ENCODE results near the gene GGT6.

GGT6 gene

DNA sequence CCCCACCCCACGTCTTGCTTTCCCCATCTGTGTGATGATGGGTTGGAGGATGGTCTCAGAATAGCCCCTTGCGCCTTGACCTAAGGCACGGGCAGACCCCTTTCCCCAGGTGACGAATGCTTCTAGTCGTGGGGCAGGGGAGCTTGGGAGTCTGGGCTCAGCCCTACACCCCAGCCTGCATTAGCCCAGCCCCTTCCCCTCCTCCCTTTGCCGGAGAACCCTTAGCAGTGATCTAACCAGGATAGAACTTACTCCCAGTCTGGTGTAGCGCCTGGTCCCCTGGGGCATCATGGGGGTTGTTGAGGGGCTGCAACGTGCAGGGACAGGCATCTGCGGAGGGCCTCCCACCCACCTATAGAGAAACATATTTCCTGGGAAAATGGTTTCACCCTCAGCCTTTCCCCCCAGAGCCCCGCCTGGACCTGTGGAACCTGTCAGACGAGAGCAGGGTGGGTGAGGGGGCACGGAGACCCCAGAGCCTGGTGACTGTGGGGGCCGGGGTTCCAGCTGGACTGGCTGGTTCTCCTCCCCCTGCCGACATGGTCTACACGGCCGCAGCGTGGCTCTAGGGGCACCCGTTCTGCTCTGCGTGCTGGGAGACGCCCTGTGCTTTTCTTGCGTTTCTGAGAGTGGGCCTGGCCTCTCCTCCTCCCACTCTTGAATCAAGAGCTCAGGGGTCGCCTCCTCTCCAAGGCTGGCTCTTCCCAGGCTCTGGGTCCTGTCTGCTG lies 28.7 kb upstream of the GGT6 start:
- Histone ChIP-seq H3K27ac (no peak overlapping the region), H3K4me3 (ENCODE audit: low read depth, low read length) (no peak overlapping the region), H3K27me3 (replicated peaks) (peaks cover 34% of the 10 kb centered on the region), H3K36me3 (replicated peaks) (no peaks in the 10 kb centered on the region)
- DNase-seq = no peak
- TF ChIP-seq, protein P1, sequence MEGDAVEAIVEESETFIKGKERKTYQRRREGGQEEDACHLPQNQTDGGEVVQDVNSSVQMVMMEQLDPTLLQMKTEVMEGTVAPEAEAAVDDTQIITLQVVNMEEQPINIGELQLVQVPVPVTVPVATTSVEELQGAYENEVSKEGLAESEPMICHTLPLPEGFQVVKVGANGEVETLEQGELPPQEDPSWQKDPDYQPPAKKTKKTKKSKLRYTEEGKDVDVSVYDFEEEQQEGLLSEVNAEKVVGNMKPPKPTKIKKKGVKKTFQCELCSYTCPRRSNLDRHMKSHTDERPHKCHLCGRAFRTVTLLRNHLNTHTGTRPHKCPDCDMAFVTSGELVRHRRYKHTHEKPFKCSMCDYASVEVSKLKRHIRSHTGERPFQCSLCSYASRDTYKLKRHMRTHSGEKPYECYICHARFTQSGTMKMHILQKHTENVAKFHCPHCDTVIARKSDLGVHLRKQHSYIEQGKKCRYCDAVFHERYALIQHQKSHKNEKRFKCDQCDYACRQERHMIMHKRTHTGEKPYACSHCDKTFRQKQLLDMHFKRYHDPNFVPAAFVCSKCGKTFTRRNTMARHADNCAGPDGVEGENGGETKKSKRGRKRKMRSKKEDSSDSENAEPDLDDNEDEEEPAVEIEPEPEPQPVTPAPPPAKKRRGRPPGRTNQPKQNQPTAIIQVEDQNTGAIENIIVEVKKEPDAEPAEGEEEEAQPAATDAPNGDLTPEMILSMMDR (IDR thresholded peaks at IDR 0.05; ENCODE audit: low read depth, low read length, missing control alignments) = no peak
- in situ Hi-C loops (cut with HindIII; ENCODE audit: low pct_ligation_motif_present, low sequenced_read_pairs) = no loop called here

DNA sequence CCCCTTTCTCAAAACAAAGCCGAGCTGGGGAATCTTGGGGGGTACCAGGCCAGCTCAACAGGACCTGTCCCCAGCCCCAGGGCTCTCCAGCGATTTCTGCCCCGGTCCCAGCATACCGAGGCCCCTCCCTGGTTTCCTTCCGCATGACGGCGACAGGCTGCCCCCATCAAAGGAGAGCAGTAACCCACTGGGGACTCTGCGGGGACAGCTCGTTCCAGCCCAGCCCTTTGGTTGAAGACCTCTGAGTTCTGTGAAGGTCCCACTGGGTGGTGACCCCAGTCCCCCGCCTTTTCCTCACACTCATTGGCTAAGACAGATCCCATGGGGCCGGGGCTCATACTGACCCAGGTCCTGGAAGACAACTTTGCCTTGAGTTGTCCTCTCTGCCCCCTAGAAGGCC lies 28.0 kb upstream of the GGT6 start:
- TF ChIP-seq, protein P1 (IDR thresholded peaks at IDR 0.05; ENCODE audit: low read depth, low read length, missing control alignments) = no peak
- DNase-seq = no peak
- Histone ChIP-seq H3K27me3 (replicated peaks) (peaks cover 41% of the 10 kb centered on the region), H3K27ac (no peak overlapping the region), H3K36me3 (replicated peaks) (no peaks in the 10 kb centered on the region), H3K4me3 (ENCODE audit: low read depth, low read length) (no peak overlapping the region)
- in situ Hi-C loops (cut with HindIII; ENCODE audit: low pct_ligation_motif_present, low sequenced_read_pairs) = no loop called here

DNA sequence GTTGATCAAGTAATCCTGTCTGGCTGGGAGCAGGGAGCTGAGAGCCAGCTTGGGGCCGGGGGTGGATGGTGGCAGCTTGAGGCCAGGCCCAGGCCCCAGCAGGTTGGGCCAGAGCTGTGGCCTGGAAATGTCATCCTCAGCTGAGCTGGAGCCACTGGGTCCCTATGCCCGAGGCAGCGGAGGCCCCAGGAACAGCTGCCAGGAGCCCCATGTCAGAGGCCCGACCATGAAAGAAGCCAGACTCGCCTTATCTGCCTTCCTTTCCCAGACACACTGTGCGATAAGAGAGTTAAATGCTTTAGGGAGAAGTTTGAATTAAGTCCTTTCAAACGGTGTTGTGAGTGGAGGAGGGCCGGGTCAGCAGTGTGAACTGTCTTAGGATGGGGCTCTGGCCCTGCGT lies 27.4 kb upstream of the GGT6 start:
- no peaks in the 10 kb centered on the region for H3K36me3 ChIP-seq (replicated peaks)
- TF ChIP-seq, protein P1 (IDR thresholded peaks at IDR 0.05; ENCODE audit: low read depth, low read length, missing control alignments) = no peak
- H3K27me3 ChIP-seq (replicated peaks) = peaks cover 47% of the 10 kb centered on the region
- H3K27ac ChIP-seq = no peak overlapping the region
- H3K4me3 ChIP-seq (ENCODE audit: low read depth, low read length) = no peak overlapping the region
- DNase-seq = no peak
- in situ Hi-C loops (cut with HindIII; ENCODE audit: low pct_ligation_motif_present, low sequenced_read_pairs) = no loop called here

DNA sequence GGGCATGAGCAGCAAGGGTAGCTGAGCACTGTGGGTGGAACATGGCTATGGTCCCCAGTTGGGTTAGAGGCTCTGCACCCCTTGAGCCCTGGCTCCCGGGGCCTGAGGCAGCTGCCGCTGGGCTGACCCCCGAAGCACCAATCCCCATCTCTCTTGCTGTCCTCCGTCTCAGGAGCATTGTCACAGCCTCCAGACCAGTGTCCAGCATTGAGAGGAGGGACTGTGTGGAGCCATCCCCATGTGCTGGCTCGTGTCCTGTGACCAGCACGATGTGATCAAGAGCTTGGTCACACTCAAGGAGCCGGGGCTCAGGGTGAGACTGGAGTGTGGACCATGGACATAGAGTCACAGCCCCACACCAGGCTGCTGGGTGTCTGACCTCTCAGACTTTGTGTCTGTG lies 26.8 kb upstream of the GGT6 start:
- Histone ChIP-seq H3K27ac (no peak overlapping the region), H3K27me3 (replicated peaks) (peaks cover 51% of the 10 kb centered on the region), H3K4me3 (ENCODE audit: low read depth, low read length) (no peak overlapping the region), H3K36me3 (replicated peaks) (no peaks in the 10 kb centered on the region)
- TF ChIP-seq, protein P1 (IDR thresholded peaks at IDR 0.05; ENCODE audit: low read depth, low read length, missing control alignments) = no peak
- in situ Hi-C loops (cut with HindIII; ENCODE audit: low pct_ligation_motif_present, low sequenced_read_pairs) = no loop called here
- DNase-seq = no peak

DNA sequence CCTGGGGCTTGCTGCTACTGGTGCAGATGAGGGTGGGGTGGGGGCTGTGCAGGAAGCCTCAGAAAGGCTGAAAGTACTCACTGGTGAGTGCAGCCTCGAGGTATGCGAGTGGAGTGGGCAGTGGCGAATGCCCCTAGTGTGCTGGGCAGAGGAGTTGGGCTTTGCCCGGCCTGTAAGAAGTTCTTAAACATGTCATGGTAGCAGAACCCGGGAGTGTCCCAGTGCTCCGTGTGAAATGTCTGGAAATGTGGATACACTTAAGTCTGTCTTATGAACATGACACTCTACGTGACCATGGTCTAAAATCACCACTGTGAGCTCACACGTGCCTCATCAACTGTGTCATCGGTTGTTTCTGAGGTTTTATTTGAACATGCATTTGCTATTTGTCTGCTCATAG lies 25.7 kb upstream of the GGT6 start:
- Histone ChIP-seq H3K36me3 (replicated peaks) (no peaks in the 10 kb centered on the region), H3K27me3 (replicated peaks) (peaks cover 53% of the 10 kb centered on the region), H3K27ac (no peak overlapping the region), H3K4me3 (ENCODE audit: low read depth, low read length) (no peak overlapping the region)
- no peak for DNase-seq
- TF ChIP-seq, protein P1 (IDR thresholded peaks at IDR 0.05; ENCODE audit: low read depth, low read length, missing control alignments) = no peak
- in situ Hi-C loops (cut with HindIII; ENCODE audit: low pct_ligation_motif_present, low sequenced_read_pairs) = no loop called here

DNA sequence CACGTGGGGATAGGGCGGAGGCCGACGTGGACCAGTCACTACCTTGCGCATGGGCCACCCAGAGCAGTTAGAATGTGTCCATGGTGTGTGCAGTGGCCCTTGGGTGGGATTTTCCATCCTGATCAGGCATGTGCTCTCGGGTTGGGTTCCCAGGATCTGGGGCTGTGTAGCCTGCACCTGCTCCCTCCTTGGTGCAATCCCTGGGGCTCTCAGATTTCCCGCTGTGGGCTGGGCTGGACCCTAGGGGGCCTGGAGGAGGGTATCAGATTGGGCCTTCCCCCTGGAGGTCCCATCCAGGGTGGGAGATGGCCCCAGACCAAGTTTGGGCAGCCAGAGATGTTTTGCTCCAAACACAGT lies 25.2 kb upstream of the GGT6 start:
- DNase-seq = no peak
- H3K27me3 ChIP-seq (replicated peaks) = peaks cover 53% of the 10 kb centered on the region
- H3K4me3 ChIP-seq (ENCODE audit: low read depth, low read length) = no peak overlapping the region
- no peaks in the 10 kb centered on the region for H3K36me3 ChIP-seq (replicated peaks)
- TF ChIP-seq, protein P1 (IDR thresholded peaks at IDR 0.05; ENCODE audit: low read depth, low read length, missing control alignments) = no peak
- no peak overlapping the region for H3K27ac ChIP-seq
- in situ Hi-C loops (cut with HindIII; ENCODE audit: low pct_ligation_motif_present, low sequenced_read_pairs) = no loop called here

Data from brain microvascular endothelial cell (primary cell).